Ammon's horn (tissue), 1 donor: ENCODE measurements around the gene RHOBTB1.
A peak's percentile ranks its signal among the peaks of the same experiment; 100 is the strongest.

ENCODE experiments used
- DNase-seq: peaks from one replicate; pipeline ENCODE4 v3.0.0-alpha.2; 2016; ENCODE audit warnings: low spot score

Gene RHOBTB1

DNA sequence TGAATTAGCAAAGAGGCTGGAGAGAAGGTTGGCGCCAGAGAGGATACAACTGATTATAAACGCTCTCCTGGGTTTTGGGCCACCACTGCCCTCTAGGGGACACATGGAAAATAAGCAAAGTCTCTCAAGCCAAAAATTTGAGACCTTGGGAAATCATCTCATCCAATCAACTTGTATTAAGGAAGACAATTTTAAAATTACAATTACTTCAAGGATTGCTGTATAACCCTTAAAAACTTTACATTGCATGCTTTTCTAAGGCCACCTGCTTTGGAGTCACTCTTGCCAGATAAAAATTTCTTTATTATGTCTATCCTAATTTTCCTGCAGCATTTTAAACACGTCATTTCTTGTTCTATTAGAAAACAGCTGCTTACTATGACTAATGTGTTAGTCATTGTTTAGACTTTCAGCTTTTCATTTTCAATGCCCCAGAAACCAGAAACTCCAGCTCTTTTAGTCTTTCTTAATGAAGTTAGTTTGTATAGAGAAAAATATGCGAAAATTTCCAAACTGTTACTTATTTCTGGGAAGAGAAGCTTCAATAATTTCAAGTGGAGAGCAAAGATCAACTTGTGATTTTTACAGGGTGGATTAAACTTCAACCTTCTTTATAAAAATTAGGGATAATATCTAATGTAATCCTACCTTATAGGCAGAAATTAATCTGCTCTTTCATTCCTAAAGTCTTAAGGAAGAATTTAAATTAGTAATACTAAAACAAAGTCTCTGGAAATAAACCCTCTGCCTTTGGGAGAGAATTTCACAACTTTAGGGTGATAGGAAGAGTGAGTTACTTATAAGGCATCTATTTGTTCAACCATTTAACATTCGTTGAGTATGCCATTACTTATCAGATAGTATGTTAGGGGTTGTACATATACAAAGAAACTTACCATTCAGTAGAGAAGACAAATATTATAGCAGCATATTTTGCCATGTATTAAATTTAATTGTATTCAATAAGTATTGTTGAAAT is 20.6 kb upstream of the RHOBTB1 start:
- peak; percentile 94 for DNase-seq

DNA sequence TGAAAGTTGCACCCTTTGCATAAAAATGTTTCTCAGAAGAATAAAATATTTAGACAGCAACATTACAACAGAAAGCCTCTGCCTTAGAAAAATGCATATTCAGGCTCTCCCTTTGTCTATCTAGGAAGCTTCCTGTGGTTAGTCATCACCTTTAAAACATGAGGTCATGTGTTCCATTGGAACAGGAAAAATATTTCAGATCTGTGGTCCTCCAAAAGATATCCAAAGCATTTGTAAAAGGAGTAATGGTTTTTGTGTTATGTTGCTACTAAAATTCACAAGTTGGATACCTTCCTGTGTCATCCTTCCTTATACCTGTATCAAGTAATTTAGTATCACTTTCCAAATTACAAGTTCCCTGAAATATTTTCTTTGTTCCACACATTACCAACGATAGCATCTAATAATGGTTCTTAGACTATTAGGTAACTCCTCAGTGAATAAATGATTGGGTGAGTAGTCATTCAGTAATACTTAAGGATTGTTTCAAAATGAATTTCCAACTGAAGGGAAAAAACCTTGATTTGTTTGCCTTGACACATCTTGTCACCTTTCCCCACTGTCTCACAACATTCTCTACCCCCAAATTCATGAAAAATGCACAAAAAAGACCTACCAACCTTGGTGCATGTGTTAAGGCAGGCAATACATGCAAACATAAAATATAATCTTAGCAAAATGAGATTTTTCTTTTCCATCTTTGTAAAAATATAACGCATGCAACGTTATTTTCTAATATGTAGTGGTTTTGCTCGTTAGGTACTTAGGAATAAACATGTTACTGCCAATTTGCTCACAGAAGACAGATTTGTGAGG is 19.7 kb upstream of the RHOBTB1 start:
- DNase-seq = no peak

DNA sequence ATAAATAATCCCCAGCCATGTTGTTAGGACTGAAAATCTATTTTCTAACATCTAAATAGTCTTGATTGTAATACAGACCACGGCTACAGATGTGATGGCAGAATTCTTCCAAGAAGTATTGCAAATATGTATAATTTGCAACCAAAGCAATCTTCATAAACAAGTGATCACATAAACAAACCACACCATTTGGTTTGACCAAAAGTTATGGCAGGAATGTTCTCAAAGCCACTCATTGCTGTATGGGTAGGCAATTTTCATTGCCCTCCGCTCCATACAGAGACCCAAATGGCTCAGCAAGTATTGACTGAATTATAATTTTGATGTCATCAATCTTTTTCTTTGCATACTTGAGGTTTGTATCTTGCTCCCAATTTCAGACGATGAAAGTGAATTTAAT is 19.0 kb upstream of the RHOBTB1 start:
- no peak for DNase-seq

DNA sequence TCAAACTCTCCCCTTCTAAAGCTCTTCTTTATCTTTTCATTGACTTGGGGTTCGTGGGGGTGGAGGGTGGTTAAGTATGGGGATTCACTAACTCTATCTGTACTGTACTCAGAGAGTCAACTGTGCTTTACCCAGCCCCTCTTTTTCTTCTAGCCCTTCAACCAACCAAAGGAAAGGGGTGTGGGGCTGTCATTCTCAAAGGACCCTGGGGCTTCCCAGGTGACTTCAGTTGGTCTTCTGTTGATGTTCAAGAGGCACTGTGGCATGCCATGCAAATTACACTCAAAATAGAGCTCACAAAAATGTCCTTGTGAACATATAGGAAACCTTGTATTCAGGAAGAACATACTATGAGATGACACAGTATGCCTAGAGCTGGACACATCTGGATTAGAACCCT is 16.9 kb upstream of the RHOBTB1 start:
- no peak for DNase-seq

DNA sequence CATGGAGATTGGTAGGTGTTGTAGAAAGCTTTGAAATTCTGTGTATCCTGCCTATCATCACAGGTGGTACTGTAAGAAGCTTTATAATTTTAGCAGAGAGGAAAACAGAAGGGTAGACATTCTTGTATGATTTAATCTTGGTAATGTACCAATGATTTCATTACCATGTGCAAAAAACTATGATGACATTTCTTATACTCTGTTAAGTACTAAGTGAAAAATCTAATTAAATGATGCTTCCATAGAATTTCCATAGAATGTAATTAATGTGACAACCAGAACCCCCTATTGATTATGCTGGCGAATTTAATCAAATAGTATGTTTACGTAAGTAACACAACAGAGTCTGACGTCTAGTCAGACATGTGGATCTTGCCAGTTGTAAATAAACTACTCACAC is 16.0 kb upstream of the RHOBTB1 start:
- no peak for DNase-seq

DNA sequence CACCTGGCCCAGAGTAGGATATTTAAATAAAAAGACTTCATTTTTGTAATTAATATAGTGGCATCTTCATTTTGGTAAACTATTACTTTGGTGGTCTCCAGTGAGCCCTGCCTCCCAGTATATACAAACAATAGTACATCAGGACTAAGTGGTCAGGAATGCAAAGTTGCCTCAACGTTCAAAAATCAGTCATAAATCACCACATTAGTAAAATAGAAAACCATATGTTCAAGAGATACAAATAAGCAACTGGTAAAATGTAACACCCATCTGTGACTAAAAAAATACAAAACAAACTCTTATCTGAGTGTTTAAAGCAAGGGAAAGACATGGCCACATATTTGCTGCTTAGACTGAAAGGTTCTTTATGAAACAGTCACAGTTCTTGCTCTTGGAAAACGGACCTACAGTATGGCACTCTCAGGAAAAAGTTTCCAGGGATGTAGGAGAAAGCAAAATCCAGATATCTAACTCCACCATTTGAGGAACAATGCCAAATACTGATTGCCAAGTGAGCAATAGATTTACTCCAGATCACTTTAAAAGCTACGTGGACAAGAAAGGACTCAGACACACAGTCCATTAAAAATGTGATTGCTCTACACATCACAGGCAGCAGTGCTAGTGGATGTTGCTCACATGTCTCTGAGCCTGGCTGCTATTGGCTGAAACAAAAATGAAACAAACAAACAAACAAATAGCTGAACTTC is 15.1 kb upstream of the RHOBTB1 start:
- no peak for DNase-seq

DNA sequence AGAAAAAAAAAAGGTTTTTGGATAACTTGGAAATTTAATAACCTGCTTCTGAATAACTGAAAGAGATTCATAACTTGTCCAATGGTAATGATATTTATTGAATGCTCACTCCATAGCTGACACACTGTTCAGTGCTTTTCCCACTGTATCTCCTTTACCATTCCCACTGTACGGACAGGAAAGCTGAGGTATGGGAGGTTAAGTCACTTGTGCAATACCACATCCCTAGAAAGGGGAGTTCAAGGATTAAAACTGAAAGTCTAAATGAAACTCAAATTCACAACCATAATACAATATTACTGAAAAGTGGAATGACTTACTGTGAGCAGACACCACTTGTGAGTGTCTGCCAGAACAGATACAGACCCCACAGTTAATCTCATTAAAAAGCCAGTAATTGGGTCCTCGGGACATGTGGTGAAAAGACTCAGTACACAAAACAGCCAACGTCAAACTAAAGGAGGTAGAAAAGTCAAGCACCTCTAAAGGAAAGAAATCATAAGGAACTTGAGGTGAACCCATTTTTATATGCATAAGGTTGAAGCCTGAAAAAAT is 13.8 kb upstream of the RHOBTB1 start:
- DNase-seq = no peak

DNA sequence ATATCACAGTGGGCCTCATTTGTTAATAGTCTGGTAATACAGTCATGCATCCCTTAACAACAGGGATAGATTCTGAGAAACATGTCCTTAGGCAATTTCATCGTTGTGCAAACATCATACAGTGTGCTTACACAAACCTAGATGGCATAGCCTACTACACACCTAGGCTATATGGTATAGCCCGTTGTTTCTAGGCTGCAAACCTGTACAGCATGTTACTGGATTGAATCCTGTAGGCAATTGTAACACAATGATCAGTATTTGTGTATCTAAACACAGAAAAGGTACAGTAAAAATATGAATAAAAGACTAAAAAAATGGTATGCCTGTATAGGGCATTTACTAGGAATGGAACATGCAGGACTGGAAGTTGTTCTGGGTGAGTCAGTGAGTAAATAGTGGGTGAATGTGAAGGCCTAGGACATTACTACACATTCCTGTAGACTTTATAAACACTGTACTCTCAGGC is 12.0 kb upstream of the RHOBTB1 start:
- DNase-seq = no peak

DNA sequence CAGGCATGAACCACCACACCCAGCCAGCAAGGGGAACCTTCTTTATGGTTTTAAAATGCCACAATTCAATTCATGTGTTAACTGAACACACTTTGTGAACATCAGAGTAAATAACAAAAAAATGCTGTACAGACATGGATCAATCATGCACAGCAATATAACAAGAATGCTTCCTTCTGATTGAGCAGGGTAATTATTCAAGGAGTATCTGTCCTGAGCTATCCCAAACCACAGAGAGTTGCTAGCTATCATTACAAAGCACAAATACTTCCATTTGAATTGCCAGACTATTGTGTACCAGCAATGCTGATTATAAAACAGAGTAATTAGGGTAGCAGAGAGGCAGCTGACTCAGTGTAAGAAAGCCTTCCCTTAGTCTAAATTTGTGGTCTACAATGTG is 11.3 kb upstream of the RHOBTB1 start:
- DNase-seq = no peak

DNA sequence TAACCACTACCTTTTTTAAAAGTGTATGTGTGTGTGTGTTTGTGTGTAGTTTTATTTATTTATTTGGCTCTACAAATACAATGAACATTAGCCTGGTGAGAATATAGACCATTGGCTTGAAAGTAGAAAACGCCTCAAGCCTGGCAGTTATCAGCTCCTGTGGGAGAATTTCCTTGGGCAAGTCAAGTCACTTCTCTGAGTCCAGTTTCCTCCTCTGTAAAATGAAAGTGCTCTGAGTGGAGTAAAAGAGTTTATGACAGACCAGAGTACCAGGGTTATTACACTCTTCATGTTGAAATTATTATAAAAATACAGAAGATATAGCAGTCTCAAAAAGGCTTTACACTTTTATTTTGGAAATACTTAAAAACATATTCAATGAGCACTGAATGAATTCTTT is 10.1 kb upstream of the RHOBTB1 start:
- DNase-seq = no peak

DNA sequence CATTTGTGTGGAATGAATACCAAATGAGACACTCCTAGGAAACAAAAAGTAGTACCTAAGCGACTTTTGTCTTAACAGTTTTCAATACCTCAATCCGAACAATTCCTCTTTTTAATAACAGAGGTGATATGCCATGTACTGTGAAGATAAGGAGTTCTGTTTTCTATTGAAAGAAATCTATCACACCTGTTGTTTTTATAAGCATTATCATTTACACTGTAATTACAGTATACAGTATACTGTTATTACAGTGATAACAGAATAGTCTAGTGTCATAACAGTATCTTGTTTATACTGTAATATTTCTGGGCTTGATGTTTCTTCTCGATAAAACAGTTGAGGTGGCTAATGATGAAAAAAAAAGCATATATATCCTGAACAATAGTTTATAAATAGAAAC is 9.4 kb upstream of the RHOBTB1 start:
- DNase-seq = no peak

DNA sequence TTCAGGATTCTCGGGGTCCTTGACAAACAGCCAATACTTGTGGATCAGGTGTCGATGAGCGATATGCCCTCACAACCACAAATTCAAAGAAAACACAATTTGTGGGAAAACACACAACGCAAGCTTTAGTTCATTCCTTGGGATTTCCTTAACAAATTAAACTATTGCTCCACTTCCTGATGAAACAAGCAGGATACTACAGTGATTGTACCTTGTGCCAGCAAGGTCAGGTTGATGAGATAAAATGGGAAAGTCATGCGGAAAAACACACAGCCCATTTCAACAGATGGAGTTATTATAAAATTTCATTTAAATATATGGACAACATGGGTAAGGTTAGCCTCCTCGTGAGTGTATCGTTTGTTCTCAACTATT is 8.8 kb upstream of the RHOBTB1 start:
- no peak for DNase-seq

DNA sequence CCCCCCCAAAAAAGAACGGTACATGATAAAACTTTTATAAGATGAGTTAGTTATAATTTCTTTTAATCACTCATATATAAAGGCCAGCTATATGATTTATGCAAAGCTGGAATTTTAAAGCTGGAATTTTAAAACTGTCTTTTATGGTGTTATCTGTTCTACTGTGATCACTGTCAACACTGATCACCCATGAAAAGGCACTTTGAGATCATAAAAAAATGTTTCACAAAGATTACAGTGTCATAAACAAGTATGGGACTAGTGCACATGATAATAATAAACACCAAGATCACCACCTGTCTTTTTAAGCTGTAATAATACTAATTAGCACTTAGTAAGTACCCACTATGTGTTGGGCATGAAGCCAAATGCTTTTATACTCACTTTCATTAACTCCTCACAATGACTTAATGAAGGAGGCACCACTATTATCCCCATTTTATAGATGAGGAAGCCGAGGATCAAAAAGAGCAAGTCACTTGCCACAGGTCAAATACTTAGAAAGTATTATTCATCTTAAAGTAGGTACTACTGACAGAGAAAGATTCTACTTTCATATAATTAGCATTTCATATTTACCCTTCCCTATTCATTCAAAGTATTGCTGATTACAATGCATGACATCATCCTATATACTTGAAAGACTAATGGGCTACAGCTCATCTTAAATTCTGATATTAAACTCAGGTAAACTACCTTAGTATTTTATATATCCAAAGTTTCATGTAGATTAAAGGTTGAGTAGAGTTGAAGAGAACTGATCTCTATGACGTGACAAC is 8.3 kb upstream of the RHOBTB1 start:
- no peak for DNase-seq

DNA sequence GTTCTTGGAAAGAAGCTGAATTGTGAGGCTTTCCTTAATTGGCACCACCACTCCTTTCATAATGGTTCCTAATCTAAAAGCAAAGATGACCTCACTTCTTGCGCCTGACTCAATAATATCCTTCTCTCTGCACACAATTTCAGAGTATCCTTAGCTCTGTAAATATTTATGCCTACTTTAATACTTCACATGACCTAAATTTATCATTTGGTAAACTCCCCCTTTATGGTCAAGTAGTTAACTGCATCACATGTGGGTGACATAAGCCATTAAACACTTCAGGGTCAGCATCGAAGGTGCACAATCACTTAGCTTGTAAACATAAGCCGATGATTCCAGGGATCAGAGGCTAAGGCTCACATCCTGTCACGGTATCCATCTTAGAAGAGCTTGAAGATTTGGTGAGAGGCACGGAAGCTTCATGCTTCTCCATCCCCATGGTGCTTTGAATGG is 7.3 kb upstream of the RHOBTB1 start:
- DNase-seq = no peak

DNA sequence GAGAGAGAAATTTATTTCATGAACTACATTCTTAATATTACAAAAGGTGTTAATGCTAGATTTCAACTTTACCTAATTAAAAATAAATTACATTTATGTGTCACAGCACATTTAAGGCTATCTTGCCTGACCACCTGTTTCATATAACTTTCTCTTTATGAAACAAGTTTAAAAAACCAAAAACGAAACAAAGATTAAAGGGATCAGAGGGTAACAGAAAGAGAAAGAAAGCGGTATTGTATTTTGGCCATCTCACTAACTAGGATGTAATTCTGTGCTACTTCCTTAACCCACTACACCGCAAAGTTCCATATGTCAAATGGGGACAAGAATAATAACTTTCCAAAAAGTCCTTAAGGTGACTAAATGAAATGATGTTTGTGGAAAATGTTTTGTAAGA is 6.3 kb upstream of the RHOBTB1 start:
- DNase-seq = no peak

DNA sequence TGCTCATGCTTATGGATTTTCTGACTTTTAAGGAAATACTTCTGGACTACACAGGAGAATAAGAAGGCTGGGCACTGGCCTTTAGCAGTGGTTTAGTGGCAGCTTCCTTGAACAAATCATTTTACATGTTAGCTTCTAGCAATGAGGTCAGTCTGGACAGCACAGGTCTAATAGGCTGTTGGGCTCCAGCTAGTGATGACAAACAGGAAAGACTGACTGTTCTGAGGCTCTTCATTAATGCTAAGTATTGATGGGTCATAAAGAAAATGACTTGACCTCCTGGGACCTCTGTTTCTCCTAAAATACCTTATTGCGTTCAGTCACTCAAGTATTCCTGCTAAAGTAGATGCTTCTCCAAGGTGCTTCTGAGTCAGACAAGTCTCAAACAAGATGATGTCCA is 4.9 kb upstream of the RHOBTB1 start:
- no peak for DNase-seq

DNA sequence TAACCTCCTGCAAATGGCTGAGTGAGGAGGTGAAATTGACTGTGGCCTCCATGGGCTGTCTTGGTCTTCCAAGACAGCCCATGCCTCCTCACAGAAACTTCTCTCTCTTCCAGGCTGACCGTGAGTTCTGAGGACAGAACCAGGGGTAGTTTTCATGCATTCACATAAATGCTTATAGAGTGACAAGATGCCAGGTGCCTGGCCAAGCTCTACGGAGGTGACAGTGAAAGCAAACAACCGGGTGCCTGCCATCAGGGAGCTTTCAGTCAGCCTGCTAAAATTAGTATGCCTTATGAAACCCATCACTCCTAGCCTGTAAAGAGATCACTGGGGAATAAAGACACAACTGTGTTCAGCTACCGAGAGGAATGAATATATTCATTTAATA is 919 bp upstream of the RHOBTB1 start:
- no peak for DNase-seq

DNA sequence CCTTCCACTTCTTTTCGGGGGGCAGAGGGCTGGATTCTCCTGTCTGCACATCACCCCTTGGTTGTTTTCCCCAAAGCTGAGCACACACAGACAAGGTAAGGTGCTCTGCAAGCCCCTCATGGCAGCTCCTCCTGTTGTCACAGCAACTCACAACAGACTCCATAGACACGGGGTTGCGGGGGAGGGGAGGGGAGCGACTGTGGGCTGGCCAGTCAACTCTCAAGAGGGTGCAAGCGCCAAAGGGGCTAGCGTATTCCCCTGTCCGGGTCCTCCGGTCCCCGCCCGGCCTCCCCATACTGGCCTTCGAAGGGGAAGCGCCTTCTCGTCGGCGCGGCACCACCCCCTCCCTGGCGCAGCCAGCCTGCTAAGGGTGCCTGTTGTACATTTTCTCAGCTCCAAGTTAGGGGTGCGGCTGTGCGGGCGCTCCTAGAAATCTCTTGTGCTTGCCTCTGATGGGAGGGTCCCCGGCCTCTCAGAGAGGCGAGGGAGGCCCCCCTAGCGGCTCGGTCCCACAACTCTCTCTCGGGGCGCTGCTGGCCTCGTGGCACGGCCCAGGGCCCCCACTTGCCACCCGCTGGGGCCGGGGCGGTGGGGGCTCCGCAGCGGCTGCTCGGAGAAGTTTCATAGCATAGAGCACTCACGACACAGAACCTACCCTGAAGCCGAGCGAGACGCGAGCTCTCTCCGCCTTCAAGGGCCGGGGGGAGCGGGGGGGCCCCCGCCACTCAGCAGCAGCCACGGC is 498 bp downstream of the RHOBTB1 start:
- peak; percentile 73 for DNase-seq

DNA sequence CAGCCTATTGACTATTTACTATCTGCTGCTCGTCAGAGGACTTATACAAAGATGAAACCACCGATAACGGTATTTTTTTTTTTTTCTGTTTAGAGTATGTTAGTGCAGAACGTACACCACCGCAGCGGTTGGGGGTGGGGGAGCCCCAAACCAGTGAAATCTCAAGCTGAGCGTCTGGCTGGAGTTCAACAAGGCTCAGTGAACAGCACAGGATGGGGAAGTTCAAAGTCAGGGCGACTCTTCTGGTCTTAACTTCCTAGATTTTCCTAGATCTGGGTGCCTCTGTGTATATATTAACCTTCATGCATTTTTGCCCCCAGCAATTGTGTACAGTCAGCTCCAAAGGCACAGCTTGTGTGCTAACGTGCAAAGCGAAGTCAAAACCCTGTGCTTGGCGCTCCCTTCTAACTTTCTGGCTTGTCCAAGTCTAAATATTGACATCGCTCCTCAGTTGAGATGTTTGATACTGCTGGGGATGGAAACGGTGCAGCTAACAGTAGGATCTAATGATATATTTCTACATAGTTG is 1.1 kb downstream of the RHOBTB1 start:
- peak; percentile 69 for DNase-seq

DNA sequence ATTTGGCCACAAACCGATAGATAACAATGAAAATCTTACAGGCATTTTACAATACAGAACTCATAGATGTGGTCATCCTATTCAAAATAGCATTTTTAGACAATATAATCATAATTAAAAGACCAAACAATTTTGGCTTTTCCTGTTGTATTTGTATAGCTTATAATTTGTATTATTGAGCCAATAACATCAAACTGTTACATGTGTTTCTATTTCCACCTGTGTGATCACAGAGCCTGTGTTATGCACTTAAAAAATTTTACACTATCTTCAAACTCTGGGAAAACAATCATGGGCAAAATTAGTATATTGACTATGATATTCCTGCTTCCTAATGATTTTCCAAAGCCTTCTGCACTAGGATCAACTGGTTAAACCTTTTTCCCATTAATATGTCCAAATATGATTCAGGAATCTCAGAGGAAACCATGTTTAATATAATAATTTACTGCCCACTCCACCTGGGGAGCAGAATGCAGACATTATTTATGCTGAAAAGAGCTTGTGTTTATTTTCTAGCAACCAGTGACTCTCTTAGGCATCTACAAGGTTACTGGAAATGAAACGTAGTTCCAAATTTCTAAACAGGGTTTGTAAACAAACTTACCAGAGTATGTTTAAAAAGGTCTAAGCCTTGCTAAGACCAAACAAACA is 1.7 kb downstream of the RHOBTB1 start:
- DNase-seq = no peak
